Measurements from ENCODE around the gene JCAD.
"Not testable (repeated sequence)": the region's sequence is repeated elsewhere in the genome, so short reads cannot be mapped to it uniquely, and the experiment has no call there.

JCAD gene

GRCh38 chr10:29982997-29983648, 76.3 kb downstream of the JCAD start:
- DNase-seq: no peak

- DNase-seq: no peak
Measured at GRCh38 chr10:29981510-29981909, 77.9 kb downstream of the JCAD start.

GRCh38 chr10:29980084-29980483, 79.3 kb downstream of the JCAD start:
- no peak for DNase-seq

GRCh38 chr10:29979421-29979779, 80.0 kb downstream of the JCAD start:
- not testable (repeated sequence) for DNase-seq

GRCh38 chr10:29977171-29977570, 82.2 kb downstream of the JCAD start:
- DNase-seq: no peak

- DNase-seq: no peak
Measured at GRCh38 chr10:29976134-29976533, 83.3 kb downstream of the JCAD start.

GRCh38 chr10:29974773-29975172, 84.6 kb downstream of the JCAD start:
- DNase-seq: no peak

- DNase-seq: peak; percentile 67
Measured at GRCh38 chr10:29973921-29974320, 85.5 kb downstream of the JCAD start.

GRCh38 chr10:29970576-29970975, 88.8 kb downstream of the JCAD start:
- DNase-seq: no peak

GRCh38 chr10:29970012-29970396, 89.4 kb downstream of the JCAD start:
- no peak for DNase-seq

- DNase-seq: peak; percentile 35
Measured at GRCh38 chr10:29969255-29970011, 90.0 kb downstream of the JCAD start.

- DNase-seq: no peak
Measured at GRCh38 chr10:29968585-29968984, 90.8 kb downstream of the JCAD start.

GRCh38 chr10:29966269-29966668, 93.1 kb downstream of the JCAD start:
- DNase-seq: no peak

Measured in femur (tissue), 1 donor.